ENCODE measurements around the gene MVB12B.

- TF ChIP-seq CTCF (IDR thresholded peaks at IDR 0.05; ENCODE audit: insufficient read depth, low read length, poor library complexity, severe bottlenecking) (no peak), EZH2phosphoT487 (conservative IDR thresholded peaks at IDR 0.05; ENCODE audit: low read length) (no peak)
Measured at GRCh38 chr9:126401107-126401506, 74.5 kb downstream of the MVB12B start.

Measured in SU-DHL-6 (cell line).